Ramos (cell line): ENCODE measurements around the gene RPGRIP1L.

Source experiments
- in situ Hi-C: fragments of 300-500 bp; cut with MboI; formaldehyde crosslinking; loops from one replicate; pipeline ENCODE4 v1.14.3; 2022; ENCODE audit warnings: low sequenced_read_pairs; ENCODE audit not compliant: unreplicated experiment

RPGRIP1L gene

GRCh38 chr16:53563426-53563825 is 140.2 kb downstream of the RPGRIP1L start:
- in situ Hi-C loops, result no loop called here

- in situ Hi-C loops, result no loop called here
These were observed 142.4 kb downstream of the RPGRIP1L start for GRCh38 chr16:53561101-53561888.

GRCh38 chr16:53559270-53559951 is 144.2 kb downstream of the RPGRIP1L start:
- in situ Hi-C loops, result no loop called here

GRCh38 chr16:53558710-53559109 is 144.9 kb downstream of the RPGRIP1L start:
- in situ Hi-C loops, result no loop called here

- in situ Hi-C loops, result no loop called here
These were observed 147.1 kb downstream of the RPGRIP1L start for GRCh38 chr16:53556521-53556920.

- in situ Hi-C loops, result no loop called here
These were observed 153.5 kb downstream of the RPGRIP1L start for GRCh38 chr16:53549970-53550690.
